NT2/D1 (cell line): ENCODE measurements around the gene SLC22A13.

Source experiments
- SUZ12 ChIP-seq: IDR thresholded peaks from 2 replicates; pipeline ENCODE4 v1.6.1; 2011; ENCODE audit not compliant: insufficient read length, insufficient read depth; ENCODE audit errors: extremely low read depth
- YY1 ChIP-seq: IDR thresholded peaks from 2 replicates; pipeline ENCODE4 v1.6.1; 2011; ENCODE audit not compliant: insufficient read length, insufficient read depth
- ZNF274 ChIP-seq: IDR thresholded peaks from 2 replicates; pipeline ENCODE4 v1.6.1; 2011; ENCODE audit warnings: mild to moderate bottlenecking, low read depth, low read length

GRCh38 chr3:38278841-38279240, 13.2 kb downstream of the SLC22A13 start:
- TF ChIP-seq SUZ12 (no peak), ZNF274 (no peak), YY1 (no peak)
